Loucy (cell line): ENCODE measurements around the gene TMED1.

Experiments used
- CTCF ChIP-seq: fragments of 200-600 bp; sonication (generic); conservative IDR thresholded peaks from 2 replicates; pipeline ENCODE4 v1.5.1; 2014; ENCODE audit warnings: mild to moderate bottlenecking, antibody characterized with exemption, low read length
- EZH2phosphoT487 ChIP-seq: fragments of 200-600 bp; IDR thresholded peaks from 2 replicates; pipeline ENCODE4 v1.6.1; 2018; ENCODE audit warnings: antibody characterized with exemption, mild to moderate bottlenecking, moderate library complexity, borderline replicate concordance

DNA sequence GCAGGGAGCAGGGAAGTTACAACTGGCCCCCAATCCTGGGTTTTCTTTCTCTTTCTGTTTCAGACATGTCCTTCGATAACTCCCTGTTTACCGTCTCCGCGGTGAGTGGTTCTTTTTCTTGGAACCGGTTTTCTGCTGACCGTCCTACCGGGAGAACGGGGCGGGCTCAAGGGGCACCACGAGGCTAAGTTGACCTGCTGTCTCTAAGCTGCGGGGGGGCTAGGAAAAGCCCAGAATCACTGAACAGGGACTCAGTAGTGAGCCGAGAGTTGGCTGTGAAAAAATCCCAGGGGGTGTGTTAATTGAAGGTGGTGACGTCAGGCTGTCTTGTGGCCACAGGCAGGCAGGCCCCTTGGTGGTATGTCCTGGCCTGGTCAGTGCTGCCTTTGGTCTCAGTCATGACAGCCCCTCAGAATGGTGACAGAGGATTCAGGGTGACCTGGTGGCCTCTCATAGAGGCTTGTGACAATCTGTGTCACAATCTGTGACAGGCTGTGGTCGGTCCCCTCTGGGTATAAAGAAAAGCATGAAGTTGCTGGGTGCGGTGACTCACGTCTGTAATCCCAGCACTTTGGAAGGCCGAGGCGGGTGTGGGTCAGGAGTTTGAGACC lies 27.2 kb upstream of the TMED1 start:
- TF ChIP-seq CTCF (no peak), EZH2phosphoT487 (no peak)
